Measurements from ENCODE around the gene UBR2.
"Not testable (repeated sequence)": the region's sequence is repeated elsewhere in the genome, so short reads cannot be mapped to it uniquely, and the experiment has no call there.

Gene UBR2

GRCh38 chr6:42619963-42620362 is 56.1 kb downstream of the UBR2 start:
- DNase-seq, result no peak

DNA sequence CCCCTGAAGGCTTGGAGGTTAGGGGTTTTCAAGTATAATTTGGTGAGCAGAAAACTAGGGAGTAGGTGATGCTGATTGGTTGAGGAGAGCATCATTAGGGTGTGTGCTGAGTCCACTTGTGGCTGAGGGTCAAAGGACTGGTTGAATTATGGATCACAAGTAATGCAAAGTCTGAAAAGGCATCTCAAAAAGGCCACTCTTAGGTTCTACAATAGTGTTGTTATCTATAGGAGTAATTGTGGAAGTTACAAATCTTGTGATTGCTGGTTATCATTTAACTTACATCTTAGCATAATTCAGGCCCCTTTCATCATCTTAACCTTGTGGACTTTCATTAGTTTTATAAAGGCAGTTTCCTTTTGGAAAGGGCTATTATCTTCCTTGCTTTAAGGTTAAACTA is 60.8 kb downstream of the UBR2 start:
- DNase-seq, result no peak

DNA sequence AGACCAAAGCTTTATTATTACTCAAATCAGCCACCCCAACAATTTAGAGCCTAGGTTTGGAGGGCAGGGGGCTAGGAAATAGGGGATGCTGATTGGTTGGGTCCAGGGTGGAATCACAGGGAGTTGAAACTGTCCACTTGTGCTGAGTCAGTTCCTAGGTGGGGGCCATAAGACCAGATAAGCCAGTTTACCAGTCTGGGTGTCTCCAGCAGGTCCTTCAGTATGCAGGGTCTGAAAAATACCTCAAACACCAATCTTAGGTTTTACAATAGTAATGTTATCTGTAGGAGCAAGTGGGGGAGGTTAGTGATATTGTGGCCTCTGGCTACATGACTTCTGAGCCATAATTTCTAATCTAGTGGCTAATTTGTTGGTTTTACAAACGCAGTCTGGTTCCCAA is 63.2 kb downstream of the UBR2 start:
- no peak for DNase-seq

GRCh38 chr6:42627674-42628073 is 63.8 kb downstream of the UBR2 start:
- no peak for DNase-seq

GRCh38 chr6:42628604-42629003 is 64.8 kb downstream of the UBR2 start:
- no peak for DNase-seq

DNA sequence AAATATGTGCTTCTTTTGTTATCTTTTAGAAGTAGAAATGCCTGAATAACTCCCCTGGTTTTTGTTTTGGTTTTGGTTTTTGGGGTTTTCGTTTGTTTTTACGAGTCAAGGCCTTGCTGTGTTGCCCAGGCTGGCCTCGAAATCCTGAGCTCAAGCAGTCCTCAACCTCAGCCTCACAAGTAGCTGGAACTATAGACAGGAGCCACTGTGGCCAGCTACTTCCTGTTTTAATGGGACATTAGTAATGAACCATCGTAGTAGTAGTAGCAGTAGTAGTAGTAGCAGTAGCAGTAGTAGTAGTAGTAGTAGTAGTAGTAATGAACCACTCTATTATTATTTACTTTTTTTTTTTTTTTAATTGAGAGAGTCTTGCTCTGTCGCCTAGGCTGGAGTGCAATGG is 66.0 kb downstream of the UBR2 start:
- no peak for DNase-seq

DNA sequence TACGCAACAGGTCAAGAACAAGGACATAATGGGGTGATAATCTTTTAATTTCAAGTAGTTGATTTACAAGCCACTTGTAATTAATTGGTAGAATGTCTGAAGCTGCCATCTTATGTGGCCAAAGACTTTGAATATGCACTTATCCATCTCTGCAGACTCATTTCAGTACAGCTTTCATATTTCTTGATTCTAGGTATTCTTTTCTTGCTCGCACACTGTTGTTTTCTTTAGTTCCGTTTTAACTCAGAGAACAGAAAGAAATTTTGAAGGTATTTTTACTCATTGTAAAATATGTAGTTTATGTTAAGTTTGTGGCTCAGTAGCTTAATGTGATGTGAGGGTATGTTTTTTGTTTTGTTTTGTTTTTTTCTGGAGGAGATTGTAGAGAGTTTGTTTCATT is 73.9 kb downstream of the UBR2 start:
- DNase-seq, result no peak

- no peak for DNase-seq
Measured at GRCh38 chr6:42642794-42643193, 79.0 kb downstream of the UBR2 start.

- no peak for DNase-seq
Measured at GRCh38 chr6:42644211-42644610, 80.4 kb downstream of the UBR2 start.

GRCh38 chr6:42652024-42652746 is 88.4 kb downstream of the UBR2 start:
- no peak for DNase-seq

- no peak for DNase-seq
Measured at GRCh38 chr6:42653851-42654250, 90.0 kb downstream of the UBR2 start.

GRCh38 chr6:42659806-42660205 is 96.0 kb downstream of the UBR2 start:
- DNase-seq, result no peak

DNA sequence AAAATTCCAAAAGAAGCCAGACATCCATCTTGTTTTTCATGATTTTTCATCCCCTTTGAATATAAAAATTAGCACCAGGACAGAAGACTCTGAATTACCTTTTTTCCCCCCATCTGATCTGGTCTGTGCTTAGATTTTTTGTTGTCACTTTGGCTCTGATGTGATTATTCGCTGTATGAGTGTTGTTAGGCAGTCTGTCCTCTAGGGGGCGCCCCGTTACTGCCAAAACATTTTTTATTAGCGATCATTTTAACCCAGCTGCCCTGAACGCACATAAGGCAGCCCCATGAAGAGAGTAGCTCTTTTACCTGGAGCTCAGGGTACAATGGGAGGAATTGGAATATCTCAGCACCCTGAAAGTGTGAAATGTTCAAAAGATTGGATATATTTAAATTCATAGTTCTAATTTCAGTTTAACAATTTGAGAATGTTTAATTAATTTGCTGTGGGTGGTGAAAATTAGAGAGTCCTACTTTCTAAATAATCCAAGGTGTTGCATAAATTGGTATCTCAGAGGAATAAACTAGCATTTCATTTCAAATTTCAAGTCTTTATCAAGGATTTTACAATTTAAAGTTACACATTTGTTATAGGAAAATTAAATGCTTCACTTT is 97.8 kb downstream of the UBR2 start:
- peak; percentile 29 for DNase-seq

- no peak for DNase-seq
Measured at GRCh38 chr6:42664718-42665117, 100.9 kb downstream of the UBR2 start.

DNA sequence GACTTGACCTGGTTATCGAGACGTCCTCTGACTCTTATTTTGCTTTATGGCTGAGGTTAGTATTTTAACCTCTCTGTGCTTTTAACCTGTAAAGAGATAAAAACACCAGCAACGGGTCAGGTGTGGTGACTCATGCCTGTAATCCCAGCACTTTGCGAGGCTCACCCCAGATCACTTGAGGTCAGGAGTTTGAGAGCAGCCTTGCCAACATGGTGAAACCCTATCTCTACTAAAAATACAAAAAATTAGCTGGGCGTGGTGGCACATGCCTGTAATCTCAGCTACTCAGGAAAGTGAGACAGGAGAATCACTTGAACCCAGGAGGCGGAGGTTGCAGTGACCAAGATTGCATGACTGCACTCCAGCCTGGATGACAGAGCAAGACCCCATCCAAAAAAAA is 110.5 kb downstream of the UBR2 start:
- not testable (repeated sequence) for DNase-seq

DNA sequence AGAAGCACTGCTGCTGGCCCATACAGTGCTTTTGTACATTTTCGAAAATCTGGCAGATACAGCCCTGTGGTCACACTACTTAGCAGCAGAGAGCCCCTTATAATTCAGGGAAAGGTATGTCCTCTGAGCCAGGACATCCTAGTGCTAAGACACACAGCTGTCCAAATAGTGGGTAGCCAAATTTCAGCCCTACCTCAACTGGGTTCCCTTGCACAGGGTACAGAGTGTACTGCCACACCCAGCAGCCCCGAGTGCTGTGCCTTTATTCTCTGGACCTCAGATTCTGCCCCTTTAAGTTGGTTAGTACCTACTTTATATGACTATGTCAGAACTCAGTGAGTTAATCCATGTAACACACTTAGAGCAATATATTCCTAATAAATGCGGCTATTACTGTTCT is 111.0 kb downstream of the UBR2 start:
- no peak for DNase-seq

DNA sequence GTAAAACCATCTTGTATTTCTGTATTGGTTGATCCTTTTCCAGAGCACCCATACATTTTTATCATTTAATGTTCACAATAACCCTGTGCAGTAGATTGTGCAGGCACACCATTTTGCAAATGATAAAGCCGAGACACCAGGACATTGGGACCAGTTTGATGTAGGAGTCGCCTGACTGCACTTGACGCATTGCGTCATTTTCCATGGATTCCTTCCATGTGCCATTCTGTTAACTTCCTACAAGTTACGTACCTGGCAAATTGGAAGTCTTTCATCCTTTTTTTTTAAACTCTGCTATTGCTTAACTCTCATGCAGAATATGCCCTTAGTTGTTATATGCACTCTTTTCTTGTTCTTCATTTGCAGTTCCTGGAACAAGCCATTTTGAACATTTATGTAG is 115.5 kb downstream of the UBR2 start:
- DNase-seq, result no peak

GRCh38 chr6:42688281-42688680 is 124.5 kb downstream of the UBR2 start:
- no peak for DNase-seq

GRCh38 chr6:42689371-42689770 is 125.5 kb downstream of the UBR2 start:
- no peak for DNase-seq

- DNase-seq, result no peak
Measured at GRCh38 chr6:42690151-42690702, 126.4 kb downstream of the UBR2 start.

- DNase-seq, result no peak
Measured at GRCh38 chr6:42690872-42691271, 127.0 kb downstream of the UBR2 start.

DNA sequence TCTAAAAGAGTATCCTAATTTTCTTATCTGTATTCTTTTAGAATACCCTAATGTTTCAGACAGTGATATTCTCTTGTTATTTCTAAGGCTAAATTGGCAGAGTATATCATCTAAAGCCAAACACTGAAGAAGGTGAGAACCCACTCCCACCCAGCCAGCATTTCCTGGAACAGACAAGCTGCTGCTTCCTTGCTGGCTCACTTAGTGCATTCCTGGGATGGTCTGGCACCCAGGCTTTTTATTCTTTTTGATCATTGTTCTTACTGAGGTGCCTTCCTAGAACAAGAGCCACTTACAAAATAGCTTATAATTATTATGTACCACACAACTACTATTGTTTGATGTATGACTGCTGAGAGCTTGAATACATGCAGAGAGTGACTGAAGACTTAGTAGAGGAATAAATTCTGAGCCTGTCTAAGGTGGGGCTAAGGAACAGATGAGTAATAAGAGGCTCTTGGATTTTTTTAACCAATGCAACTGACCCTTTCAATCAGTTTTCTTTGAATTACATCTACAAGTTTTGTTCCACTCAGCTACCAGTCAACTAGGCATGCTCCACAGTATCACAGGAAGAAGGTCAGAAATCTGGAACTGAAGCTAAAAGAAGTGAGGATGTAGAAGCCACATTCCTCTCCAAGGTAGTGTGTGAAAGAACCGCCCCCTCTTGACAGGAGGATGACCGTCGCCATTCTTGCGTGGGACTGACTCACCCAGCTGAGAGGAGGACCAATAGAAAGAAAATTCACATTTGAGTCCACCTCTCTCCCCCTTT is 128.5 kb downstream of the UBR2 start:
- DNase-seq, result no peak

- no peak for DNase-seq
Measured at GRCh38 chr6:42693725-42694323, 130.0 kb downstream of the UBR2 start.

Measured in GF-D8 (cell line).